Mucosa of gallbladder (tissue), 1 donor: Measurements from ENCODE around the gene LDAH. TPM values are rescaled to one million over a fixed set of nuclear protein-coding genes. Genes with fewer than 3 reads are reported as not detected.
A peak's percentile ranks its signal among the peaks of the same experiment; 100 is the strongest.
"Not testable (repeated sequence)": the region's sequence is repeated elsewhere in the genome, so short reads cannot be mapped to it uniquely, and the experiment has no call there.

Experiments
- DNase-seq: peaks from one replicate; pipeline ENCODE4 v3.0.0-alpha.2; 2020; ENCODE audit warnings: low spot score
- total RNA-seq: library from RNA; stranded (reverse); gene quantifications from one replicate; pipeline ENCODE4 v1.2.1, GENCODE V29; 2021
- donor health status: DM: no; HTN: no; CAD: no.

The LDAH gene
- 19.3 TPM for total RNA-seq

DNA sequence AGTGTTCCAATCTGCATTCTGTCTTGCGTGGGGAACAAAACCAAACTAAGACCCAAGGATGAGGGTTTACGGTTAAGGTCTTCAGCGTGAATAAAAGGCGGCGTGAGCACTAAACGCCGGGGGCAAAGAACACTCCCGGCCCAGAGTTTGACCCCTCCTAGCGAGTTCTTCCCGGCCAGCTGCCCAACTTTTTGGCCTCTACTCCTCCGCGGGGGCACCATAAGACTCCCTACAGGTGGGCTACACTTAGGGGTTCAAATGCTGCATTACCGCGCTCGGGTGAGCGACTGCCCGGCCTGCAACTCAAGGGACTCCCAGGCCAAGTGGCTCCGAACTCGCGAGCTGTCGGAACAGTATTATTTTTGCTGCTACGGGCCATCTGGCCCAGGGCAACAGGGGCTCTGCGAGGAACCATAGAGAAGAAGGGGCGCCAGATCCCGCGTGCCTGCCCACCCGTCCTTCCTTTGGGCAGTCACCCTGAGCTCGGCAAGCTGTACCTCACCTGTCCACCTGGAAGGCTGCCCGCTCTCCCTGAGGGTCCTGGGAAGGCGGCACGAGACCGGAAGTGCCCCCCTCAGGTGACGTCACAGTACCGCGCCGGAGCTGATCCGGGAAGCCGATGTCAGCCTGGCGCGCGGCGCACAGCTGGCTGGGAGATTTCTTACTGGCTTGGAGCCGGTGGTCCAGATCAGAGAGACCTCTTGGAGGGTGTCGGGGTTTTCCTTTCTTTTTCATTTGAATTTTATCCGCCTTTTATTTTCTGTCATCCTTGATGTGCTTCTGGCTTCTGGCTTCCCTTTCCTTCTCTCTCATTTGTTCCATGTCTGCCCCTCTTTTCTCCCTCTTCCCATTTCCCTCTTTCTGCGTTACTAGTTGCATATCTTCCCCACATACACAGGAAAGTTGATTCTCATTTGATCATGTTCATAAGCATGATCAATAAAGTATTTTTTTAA lies at the start of gene LDAH:
TSS of gene LDAH (minus strand) at position 567 of the 956 bp plus-strand sequence. CDS start 21,638 bp downstream, outside the sequence.
- DNase-seq, result peak; percentile 90

DNA sequence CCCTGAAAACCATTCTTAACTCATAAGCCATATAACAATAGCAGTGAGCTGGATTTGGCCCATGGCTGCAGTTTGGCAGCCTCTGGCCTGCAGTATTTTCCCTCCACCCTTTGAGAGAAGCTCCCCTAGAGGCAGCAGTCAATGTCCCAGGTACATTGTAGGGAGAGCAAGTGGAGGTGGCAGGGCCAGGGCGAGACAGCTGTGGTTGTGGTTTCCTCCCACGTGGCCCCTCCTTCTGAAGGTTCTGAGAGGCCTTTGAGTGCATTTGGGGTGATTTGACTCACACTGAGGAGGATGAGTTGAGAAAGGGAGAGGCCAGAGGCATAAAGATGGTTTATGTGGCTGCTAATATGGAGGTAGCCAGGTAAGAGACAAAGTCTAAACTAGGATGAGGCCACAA lies 45.5 kb upstream of the LDAH start:
- DNase-seq, result no peak

DNA sequence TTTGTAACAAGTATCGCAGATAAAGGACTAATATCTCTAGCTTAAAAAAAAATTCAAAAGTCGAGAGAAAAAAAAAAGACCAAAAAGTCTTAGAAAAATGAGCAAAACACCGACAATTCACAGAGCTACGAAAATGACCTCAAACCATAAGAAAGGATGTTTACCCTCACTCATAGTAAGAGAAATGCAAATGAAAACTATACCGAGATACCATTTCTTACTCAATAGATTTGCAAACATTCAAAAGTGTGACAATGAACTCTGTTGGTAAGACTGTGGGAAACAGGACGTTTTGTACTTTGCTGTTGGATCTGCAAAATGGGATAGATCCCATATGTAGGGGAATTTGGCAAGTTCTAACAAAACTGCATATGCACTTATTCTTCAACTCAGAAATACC lies 39.9 kb upstream of the LDAH start:
- DNase-seq, result no peak

DNA sequence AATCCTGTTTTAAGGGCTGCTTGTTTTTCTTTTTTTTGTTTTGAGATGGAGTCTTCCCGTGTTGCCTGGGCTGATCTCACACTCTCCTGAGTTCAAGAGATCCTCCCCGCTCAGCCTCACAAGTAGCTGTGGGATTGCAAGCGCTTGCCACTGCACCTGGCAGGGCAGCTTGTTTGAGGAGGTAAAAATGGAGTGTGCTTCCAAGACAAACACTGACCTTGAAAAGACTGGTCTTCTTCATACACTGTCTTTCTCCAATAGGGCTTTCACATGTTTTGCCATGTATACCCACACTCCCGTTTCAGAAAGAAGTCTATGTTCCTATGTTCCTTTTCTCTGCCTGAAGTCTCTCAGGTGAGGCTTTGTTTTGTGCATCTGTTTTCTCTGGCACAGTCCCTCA lies 32.6 kb upstream of the LDAH start:
- DNase-seq, result no peak

DNA sequence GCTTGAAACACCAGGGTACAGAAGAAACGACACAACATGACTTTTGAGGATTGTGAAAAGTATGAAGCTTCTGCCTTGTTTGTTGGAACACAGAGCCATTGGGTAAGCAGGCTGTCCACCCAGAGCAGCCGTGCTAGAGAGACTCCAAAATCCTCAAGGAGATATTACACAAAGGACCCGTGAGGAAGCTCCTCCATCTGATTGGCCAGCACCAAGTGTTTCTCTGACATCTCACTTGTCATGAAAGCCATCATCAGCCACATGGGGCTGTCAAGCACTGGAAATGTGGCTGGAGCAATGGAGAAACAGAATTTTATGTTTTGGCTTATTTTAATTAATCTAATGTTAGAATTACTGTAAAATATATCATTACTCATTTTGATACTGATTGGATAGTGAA lies 29.8 kb upstream of the LDAH start:
- no peak for DNase-seq

DNA sequence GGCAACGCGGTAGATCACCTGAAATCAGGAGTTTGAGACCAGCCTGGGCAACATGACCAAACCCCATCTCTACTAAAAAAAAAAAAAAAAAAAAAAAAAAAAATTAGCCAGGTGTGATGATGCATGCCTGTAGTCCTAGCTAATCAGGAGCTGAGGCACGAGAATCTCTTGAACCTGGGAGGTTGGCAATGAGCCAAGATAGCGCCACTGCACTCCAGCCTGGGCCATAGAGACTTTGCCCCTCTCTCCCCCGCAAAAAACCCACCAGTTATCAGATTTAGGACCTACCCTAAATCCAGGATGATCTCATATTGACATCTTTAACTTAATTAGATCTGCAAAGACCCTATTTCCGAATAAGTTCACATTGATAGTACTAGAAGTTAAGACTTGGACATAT lies 29.2 kb upstream of the LDAH start:
- no peak for DNase-seq

DNA sequence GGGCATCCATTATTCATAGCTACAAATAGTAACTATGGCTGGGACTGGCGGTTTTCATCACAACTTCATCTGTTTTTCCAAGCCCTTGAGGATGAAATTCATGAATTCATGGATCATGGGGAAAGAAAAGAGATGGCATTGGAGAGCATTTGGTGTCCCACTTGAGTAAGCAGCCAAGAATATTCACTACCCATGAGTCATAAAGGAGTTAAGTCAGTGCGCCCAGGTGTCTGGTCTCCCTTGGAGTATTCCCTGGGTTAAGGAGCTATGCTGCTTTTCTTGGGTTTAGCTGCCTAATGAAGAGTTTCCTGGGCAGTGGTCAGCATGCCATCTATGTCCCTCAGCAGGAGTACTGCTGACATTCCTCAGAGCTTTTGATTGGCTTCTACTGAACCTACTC lies 21.3 kb upstream of the LDAH start:
- no peak for DNase-seq

DNA sequence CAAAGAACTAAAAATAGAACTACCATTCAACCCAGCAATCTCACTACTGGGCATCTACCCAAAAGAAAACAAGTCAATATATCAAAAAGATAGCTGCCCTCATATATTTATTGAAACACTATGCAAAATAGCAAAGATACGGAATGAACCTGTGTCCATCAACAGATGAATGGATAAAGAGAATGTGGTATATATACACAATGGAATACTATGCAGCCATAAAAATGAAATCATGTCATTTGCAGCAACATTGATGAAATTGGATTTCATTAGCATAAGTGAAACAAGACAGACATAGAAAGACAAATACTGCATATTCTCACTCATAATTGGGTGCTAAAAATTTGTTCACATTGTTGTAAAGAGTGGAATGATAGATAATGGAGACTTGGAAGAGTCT lies 16.2 kb upstream of the LDAH start:
- no peak for DNase-seq

DNA sequence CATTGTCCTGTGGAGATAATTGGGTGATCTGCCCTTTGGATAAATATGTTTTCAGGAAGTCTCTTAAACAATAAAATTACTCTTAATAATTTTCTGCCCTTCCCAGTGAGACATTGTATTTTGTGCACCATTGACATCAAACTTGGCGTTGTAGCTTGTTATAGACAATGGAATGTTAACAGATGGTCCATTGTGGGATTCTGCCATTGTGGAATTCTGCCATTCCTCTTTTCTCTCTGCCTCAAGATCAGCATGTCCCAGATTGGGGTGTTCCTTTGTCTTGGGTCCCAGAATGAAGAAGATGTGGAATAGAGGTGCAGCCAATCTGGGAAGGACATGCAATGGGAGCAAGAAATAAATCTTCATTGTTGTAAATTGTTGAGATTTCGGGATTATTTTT lies 15.1 kb upstream of the LDAH start:
- no peak for DNase-seq

DNA sequence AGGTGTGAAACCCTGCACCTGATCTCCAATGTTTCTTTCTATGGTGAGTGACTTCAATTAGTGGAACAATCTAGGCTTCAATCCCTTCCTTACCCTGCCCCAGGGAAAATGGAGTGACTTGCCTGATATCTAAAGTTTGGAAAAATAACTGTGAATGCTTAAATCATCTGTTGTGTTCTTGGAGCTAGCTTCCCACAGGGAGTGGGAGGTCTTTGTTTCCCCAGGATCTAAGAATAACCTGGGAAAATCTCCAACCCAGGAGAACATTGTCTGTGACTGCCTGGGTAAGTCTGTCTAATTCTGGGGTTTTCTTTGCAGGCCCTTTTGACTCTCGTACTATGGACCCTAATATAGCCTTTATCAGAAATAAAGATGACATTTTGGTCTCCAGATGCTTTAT lies 13.6 kb upstream of the LDAH start:
- DNase-seq, result no peak

DNA sequence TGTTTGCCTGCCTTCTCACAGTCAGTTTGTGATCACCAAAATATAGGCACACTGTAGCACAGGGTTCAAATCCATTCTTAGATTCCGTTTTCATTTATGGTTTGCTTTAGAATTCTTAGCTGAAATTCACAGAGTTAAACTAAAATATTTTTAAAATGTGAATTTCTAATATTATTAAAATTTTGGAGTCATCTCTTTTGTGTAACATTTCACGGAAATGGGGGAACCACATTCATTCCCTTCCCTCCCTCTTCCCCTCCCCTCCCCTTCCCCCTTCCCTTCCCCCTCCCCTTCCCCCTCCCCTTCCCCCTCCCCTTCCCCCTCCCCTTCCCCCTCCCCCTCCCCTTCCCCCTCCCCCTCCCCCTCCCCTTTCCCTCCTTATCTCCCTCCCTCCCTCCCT lies 11.4 kb upstream of the LDAH start:
- DNase-seq, result no peak

DNA sequence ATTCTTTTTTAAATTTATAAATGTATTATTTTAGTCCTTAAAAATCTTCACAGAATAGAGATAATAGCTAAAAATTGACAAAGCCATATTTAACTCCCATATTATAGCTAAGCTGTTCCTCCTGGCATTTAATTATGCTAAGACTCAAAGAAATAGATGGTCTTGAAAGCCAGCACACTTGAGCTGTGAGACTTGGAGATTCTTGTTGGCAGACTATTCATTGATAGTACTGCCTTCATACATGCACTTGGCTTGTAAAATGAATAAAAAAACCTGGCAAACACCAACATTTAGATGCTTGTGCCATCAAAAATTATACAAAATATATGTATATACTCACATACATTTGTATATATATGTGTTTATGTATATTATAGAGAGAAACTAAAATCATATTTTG lies 9.7 kb upstream of the LDAH start:
- DNase-seq, result no peak

DNA sequence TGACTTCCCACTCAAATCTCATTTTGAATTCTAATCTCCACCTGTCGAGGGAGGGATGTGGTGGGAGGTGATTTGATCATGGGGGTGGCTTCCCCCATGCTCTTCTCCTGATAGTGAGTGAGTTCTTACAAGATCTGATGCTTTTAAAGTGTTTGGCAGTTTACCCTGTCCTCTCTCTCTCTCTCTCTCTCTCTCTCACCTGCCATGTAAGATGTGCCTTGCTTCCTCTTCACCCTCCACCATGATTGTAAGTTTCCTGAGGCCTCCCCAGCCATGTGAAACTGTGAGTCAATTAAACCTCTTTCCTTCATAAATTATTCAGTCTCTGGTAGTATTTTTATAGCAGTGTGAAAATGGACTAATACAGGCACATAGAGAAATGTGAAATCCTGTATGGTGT lies 7.0 kb upstream of the LDAH start:
- no peak for DNase-seq

DNA sequence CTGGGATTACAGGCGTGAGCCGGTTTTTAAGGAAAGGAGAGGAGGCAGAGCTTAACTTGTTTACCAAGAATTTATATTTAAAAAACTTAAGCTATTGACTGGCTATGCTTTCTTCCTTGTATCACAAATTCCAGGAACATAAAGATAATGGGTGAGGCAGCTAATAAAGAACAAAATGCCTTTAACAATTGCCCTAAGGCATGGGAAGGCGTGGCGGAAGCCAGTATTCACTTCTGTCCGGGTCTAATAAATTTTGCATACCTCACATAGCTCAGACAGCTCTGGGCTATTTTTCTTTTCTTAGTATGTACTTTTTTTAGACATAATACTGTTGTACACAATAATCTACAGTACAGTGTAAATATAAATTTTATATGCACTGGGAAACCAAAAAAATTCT lies 1.0 kb upstream of the LDAH start:
- no peak for DNase-seq

DNA sequence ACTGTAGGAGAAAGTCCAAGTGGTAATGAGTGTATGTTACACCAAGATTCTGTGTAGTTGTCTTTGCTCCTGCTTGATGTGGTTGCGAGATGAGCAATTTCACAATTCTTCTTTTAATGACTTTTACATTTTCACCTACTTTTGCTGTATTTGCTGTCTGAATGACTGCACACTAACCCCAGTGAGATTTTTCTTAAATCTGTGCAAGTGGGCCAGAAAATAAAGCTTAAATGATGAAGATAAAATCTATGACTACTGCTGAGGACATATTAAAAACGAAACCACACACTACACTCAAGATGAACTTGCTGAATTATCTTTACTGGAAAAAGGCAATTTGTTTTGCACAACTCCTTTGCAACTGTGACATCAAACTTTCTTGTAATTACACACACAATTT lies 4.1 kb downstream of the LDAH start:
- no peak for DNase-seq

DNA sequence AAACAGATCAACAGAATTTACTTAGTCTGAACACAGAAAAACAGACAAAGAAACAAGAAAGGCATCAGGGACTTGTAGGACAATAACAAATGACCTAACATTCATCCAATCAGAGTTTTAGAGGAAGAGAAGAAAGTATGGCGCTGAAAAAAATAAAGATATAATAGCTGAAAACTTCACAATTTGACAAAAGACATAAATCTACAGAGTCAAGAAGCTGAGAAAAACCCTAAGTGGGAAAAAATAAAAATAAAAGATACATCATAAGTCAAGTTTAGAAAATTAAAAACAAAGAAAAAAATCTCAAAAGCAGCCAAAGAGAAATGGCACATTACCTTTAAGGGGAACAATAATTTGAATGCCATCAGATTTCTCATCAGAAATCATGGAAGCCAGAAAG lies 7.7 kb downstream of the LDAH start:
- no peak for DNase-seq

DNA sequence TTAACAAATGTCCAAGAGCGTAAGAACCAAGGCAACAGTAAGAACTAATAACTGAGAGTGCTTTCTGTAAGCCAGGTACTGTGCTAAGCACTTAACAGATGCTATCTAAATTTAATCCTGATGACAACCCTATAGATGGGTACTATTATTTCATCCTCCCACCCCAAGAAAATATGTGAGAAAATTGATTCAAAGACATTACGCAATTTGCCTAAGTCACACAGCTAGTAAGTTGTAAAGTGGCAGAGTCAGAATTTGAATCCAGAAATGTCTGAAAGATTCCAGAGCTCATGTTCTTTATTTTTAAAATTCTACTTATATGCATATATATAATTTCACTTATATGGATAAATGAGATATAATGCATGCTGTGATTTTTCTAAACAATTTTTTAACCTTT lies 10.1 kb downstream of the LDAH start:
- DNase-seq, result no peak

DNA sequence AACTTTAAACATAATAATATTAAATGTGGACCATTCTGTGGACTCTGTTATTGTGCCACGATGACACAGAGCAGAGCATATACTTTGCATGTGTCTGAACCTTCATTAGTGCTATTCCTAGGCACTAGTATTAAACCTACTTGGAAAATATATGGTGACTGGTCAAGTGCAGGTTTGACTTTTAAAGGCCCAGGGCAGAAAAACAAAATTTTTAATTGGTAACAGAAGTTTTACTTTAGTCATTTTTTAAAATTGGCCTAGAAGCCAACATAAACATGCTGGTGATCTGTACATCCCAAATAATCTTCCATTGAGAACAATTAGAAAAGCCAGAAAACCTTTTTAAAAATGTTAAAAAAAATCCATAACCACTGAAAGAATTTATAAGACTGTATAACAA lies 16.6 kb downstream of the LDAH start:
- DNase-seq, result no peak

DNA sequence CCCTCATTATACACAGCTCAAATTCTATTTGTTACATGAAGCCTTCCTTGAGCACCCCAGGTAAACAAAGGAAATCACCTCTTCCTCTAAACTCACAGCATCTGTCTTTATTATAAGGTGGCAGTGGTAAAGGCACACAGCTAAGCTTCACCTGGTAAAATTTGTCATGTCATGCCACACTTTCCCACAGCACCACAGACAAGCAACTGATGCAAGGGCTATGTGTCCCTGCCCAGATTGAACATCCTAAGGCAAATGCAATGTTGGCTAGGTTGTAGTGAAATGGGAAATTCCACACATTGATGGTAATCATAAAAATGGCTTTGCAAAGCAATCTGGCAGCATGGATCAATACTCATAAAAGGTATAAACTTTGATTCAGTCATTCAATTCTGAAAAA lies 18.9 kb downstream of the LDAH start:
- no peak for DNase-seq

DNA sequence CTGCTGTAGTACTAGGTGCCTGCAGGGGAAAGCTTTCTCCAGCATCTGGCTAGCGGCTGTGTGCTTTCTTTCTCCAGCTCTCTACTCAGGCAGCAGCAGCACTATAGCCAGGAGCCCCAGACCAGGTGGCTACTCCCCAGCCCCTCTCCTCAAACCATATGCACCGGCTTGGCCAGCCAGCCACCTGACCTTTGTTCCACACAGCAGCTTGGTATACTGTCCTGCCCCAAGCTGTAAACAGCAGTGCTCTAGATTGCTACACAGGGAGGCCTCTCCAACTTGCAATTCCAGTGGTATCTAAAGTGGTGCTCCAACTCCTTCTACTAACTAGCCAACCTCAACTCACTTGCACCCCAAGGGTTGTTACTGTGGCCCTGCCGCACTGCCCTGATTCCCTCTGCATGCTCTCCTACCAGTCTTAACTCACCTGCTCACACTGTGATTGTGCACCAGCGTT lies 19.6 kb downstream of the LDAH start:
- no peak for DNase-seq

DNA sequence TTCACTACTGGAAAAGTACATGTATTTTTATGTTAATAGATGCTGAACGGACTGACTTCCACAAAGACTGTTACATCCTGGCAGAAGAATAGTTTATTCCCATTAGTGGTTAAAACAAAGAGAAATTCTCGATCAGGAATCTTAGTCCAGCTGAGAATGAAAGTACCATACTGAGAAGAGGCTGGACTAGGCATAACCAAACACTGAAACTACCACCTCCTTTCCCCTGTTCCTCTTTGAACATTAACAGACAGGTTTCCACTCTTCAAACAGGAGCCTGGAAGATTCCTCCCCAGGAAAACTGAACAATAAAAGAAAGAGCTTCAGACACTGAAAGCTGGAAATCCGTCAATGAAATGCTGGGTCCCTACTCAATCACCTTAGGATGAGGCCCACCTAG lies 25.8 kb downstream of the LDAH start:
- no peak for DNase-seq

DNA sequence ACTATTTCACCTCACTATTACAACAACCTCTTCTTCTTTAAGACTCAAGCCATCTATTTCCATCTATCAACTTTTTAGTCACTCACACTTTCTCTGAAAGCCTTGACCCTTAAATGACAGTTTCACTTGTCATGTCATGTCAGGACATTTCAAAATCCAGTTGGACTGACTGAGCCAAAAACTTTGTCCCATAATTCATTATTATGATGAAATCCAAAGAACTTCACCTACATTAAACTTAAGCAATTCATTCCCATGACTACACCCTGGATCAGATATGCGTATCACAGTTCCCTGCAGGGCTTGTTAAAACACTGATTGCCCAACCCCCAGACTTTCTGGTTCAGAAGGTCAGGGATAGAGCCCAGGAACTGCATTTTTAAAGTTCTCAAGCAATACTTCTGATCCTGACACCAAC lies 26.5 kb downstream of the LDAH start:
- DNase-seq, result no peak

DNA sequence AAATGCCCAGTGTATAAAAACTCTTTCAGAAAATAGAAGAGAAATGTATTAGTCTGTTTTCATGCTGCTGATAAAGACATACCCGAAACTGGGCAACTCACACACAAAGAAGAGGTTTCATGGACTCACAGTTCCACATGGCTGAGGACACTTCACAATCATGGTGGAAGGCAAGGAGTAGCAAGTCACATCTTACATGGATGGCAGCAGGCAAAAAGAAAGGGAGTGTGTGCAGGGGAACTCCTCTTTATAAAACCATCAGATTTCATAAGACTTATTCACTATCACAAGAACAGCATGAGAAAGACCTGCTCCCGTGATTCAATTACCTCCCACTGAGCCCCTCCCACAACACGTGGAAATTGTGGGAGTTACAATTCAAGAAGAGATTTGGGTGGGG lies 29.0 kb downstream of the LDAH start:
- DNase-seq, result not testable (repeated sequence)
